ENCODE measurements around the gene MCHR1.

The MCHR1 gene

GRCh38 chr22:40645579-40646197 is 33.6 kb upstream of the MCHR1 start:
- TF ChIP-seq, protein P1, sequence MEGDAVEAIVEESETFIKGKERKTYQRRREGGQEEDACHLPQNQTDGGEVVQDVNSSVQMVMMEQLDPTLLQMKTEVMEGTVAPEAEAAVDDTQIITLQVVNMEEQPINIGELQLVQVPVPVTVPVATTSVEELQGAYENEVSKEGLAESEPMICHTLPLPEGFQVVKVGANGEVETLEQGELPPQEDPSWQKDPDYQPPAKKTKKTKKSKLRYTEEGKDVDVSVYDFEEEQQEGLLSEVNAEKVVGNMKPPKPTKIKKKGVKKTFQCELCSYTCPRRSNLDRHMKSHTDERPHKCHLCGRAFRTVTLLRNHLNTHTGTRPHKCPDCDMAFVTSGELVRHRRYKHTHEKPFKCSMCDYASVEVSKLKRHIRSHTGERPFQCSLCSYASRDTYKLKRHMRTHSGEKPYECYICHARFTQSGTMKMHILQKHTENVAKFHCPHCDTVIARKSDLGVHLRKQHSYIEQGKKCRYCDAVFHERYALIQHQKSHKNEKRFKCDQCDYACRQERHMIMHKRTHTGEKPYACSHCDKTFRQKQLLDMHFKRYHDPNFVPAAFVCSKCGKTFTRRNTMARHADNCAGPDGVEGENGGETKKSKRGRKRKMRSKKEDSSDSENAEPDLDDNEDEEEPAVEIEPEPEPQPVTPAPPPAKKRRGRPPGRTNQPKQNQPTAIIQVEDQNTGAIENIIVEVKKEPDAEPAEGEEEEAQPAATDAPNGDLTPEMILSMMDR (IDR thresholded peaks at IDR 0.05; ENCODE audit: low read depth, low read length) = no peak
- TF ChIP-seq, protein P2, sequence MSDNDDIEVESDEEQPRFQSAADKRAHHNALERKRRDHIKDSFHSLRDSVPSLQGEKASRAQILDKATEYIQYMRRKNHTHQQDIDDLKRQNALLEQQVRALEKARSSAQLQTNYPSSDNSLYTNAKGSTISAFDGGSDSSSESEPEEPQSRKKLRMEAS (IDR thresholded peaks at IDR 0.05; ENCODE audit: low read depth, low read length) = no peak
- TF ChIP-seq POLR2A (IDR thresholded peaks at IDR 0.05; ENCODE audit: extremely low read depth, insufficient read length) (no peak), MYC (IDR thresholded peaks at IDR 0.05; ENCODE audit: low read depth, low read length) (no peak)
- H3K4me3 ChIP-seq (ENCODE audit: low read depth, low read length) = no peak overlapping the region
- DNase-seq (ENCODE audit: low read depth) = no peak

GRCh38 chr22:40648386-40648785 is 30.9 kb upstream of the MCHR1 start:
- TF ChIP-seq MYC (IDR thresholded peaks at IDR 0.05; ENCODE audit: low read depth, low read length) (no peak), POLR2A (IDR thresholded peaks at IDR 0.05; ENCODE audit: extremely low read depth, insufficient read length) (no peak)
- TF ChIP-seq, protein P1 (IDR thresholded peaks at IDR 0.05; ENCODE audit: low read depth, low read length) = no peak
- TF ChIP-seq, protein P2 (IDR thresholded peaks at IDR 0.05; ENCODE audit: low read depth, low read length) = no peak
- no peak for DNase-seq (ENCODE audit: low read depth)
- H3K4me3 ChIP-seq (ENCODE audit: low read depth, low read length) = no peak overlapping the region

GRCh38 chr22:40651057-40651456 is 28.2 kb upstream of the MCHR1 start:
- peak overlapping the region; percentile 79 for H3K4me3 ChIP-seq (ENCODE audit: low read depth, low read length)
- TF ChIP-seq POLR2A (IDR thresholded peaks at IDR 0.05; ENCODE audit: extremely low read depth, insufficient read length) (no peak), MYC (IDR thresholded peaks at IDR 0.05; ENCODE audit: low read depth, low read length) (no peak)
- TF ChIP-seq, protein P2 (IDR thresholded peaks at IDR 0.05; ENCODE audit: low read depth, low read length) = no peak
- TF ChIP-seq, protein P1 (IDR thresholded peaks at IDR 0.05; ENCODE audit: low read depth, low read length) = no peak
- no peak for DNase-seq (ENCODE audit: low read depth)

GRCh38 chr22:40651563-40652501 is 27.5 kb upstream of the MCHR1 start:
- H3K4me3 ChIP-seq (ENCODE audit: low read depth, low read length) = peak overlapping the region; percentile 79
- DNase-seq (ENCODE audit: low read depth) = peak; percentile 96
- TF ChIP-seq, protein P1 (IDR thresholded peaks at IDR 0.05; ENCODE audit: low read depth, low read length) = no peak
- TF ChIP-seq, protein P2 (IDR thresholded peaks at IDR 0.05; ENCODE audit: low read depth, low read length) = peak; percentile 92
- TF ChIP-seq POLR2A (IDR thresholded peaks at IDR 0.05; ENCODE audit: extremely low read depth, insufficient read length) = peak; percentile 79

GRCh38 chr22:40653361-40653760 is 25.9 kb upstream of the MCHR1 start:
- no peak overlapping the region for H3K4me3 ChIP-seq (ENCODE audit: low read depth, low read length)
- no peak for DNase-seq (ENCODE audit: low read depth)
- TF ChIP-seq, protein P2 (IDR thresholded peaks at IDR 0.05; ENCODE audit: low read depth, low read length) = no peak
- TF ChIP-seq MYC (IDR thresholded peaks at IDR 0.05; ENCODE audit: low read depth, low read length) = no peak
- no peak for TF ChIP-seq POLR2A (IDR thresholded peaks at IDR 0.05; ENCODE audit: extremely low read depth, insufficient read length)
- TF ChIP-seq, protein P1 (IDR thresholded peaks at IDR 0.05; ENCODE audit: low read depth, low read length) = no peak

Measured in NB4 (cell line).